Upper lobe of right lung (tissue), 1 donor: ENCODE data around the gene ATG9A. TPM values are rescaled to one million over a fixed set of nuclear protein-coding genes. Genes with fewer than 3 reads are reported as not detected.

ENCODE experiments used
- ATAC-seq: fragments of 200-7000 bp; cut with Tn5 transposase; one replicate; pipeline ENCODE4 v1.9.1; 2020; ENCODE audit warnings: mild to moderate bottlenecking, moderate library complexity
- DNase-seq: peaks from one replicate; pipeline ENCODE4 v3.0.0-alpha.2; 2020
- H3K27ac ChIP-seq: fragments of 200-600 bp; one replicate; pipeline ENCODE4 v1.8.0; 2022
- H3K27me3 ChIP-seq: fragments of 200-600 bp; one replicate; pipeline ENCODE4 v1.8.0; 2022; ENCODE audit warnings: mild to moderate bottlenecking
- H3K36me3 ChIP-seq: fragments of 200-600 bp; one replicate; pipeline ENCODE4 v1.8.0; 2022
- H3K4me1 ChIP-seq: fragments of 200-600 bp; one replicate; pipeline ENCODE4 v1.8.0; 2022
- H3K4me3 ChIP-seq: fragments of 200-600 bp; one replicate; pipeline ENCODE4 v1.8.0; 2022; ENCODE audit warnings: mild to moderate bottlenecking
- H3K9me3 ChIP-seq: fragments of 200-600 bp; one replicate; pipeline ENCODE4 v1.8.0; 2022
- CTCF ChIP-seq: fragments of 200-600 bp; IDR thresholded peaks from one replicate; pipeline ENCODE4 v1.8.0; 2022; ENCODE audit warnings: antibody characterized with exemption
- intact Hi-C: fragments of 100-400 bp; cut with DNase I; formaldehyde crosslinking; loops from one replicate; pipeline ENCODE4 v1.11.0; 2022
- total RNA-seq: library from RNA; stranded (reverse); fragmentation: NEBNext Ultra II Directional; extraction: Animal tissue kit (Norgen Biotek cat#: 25700); gene quantifications from one replicate; pipeline ENCODE4 v1.2.1, GENCODE V29; 2021
- donor health status: DM: no; HTN: yes; CAD: no; lungs with severe emphysema.

ATG9A gene
- total RNA-seq, 1 donor from 2014 or later, result 48.2 TPM

- H3K4me1 ChIP-seq, result peaks cover 35% of the 10 kb centered on the region
- DNase-seq (peak; percentile 94), ATAC-seq (peak; percentile 91)
- no peaks in the 10 kb centered on the region for H3K36me3 ChIP-seq
- H3K27ac ChIP-seq, result peak within 1 kb of the TSS; percentile 81
- no peaks in the 10 kb centered on the region for H3K9me3 ChIP-seq
- intact Hi-C loops, result no loop called here
- peak within 1 kb of the TSS; percentile 77 for H3K4me3 ChIP-seq
- TF ChIP-seq CTCF, result no peak
- no peaks in the 10 kb centered on the region for H3K27me3 ChIP-seq
These were observed 24.5 kb upstream of the ATG9A start, which contains the start of gene TUBA4A for GRCh38 chr2:219253753-219254589. Gene TUBA4A, minus strand, starts transcription at chr2:219253918. Its CDS starts 60 bp downstream, at chr2:219253858.

GRCh38 chr2:219252900-219253752 lies 23.7 kb upstream of the ATG9A start, which contains the start of gene TUBA4B:
Gene TUBA4B, plus strand, starts transcription at chr2:219253243. Its CDS starts 165 bp downstream, at chr2:219253408.
- Histone ChIP-seq H3K27ac (peak within 1 kb of the TSS; percentile 81), H3K4me3 (peak within 1 kb of the TSS; percentile 77), H3K36me3 (peaks cover 6% of the 10 kb centered on the region), H3K4me1 (peaks cover 43% of the 10 kb centered on the region), H3K27me3 (no peaks in the 10 kb centered on the region), H3K9me3 (no peaks in the 10 kb centered on the region)
- DNase-seq (peak; percentile 80), ATAC-seq (peak; percentile 5)
- no peak for TF ChIP-seq CTCF
- intact Hi-C loops, result no loop called here

- no peak for ATAC-seq
- H3K36me3 ChIP-seq, result peaks cover 12% of the 10 kb centered on the region
- no peaks in the 10 kb centered on the region for H3K9me3 ChIP-seq
- peak overlapping the region; percentile 77 for H3K4me3 ChIP-seq
- H3K27ac ChIP-seq, result peak overlapping the region; percentile 81
- no peak for DNase-seq
- peaks cover 48% of the 10 kb centered on the region for H3K4me1 ChIP-seq
- H3K27me3 ChIP-seq, result no peaks in the 10 kb centered on the region
- intact Hi-C loops, result no loop called here
- no peak for TF ChIP-seq CTCF
These were observed 23.1 kb upstream of the ATG9A start for GRCh38 chr2:219252570-219252899.

- H3K4me1 ChIP-seq, result peaks cover 51% of the 10 kb centered on the region
- peaks cover 16% of the 10 kb centered on the region for H3K36me3 ChIP-seq
- DNase-seq (no peak), ATAC-seq (no peak)
- H3K27ac ChIP-seq, result peak overlapping the region; percentile 81
- intact Hi-C loops, result no loop called here
- peak overlapping the region; percentile 77 for H3K4me3 ChIP-seq
- H3K9me3 ChIP-seq, result no peaks in the 10 kb centered on the region
- H3K27me3 ChIP-seq, result no peaks in the 10 kb centered on the region
- TF ChIP-seq CTCF, result no peak
These were observed 22.6 kb upstream of the ATG9A start for GRCh38 chr2:219252084-219252483.

- Histone ChIP-seq H3K27me3 (no peaks in the 10 kb centered on the region), H3K36me3 (peaks cover 19% of the 10 kb centered on the region), H3K4me1 (peaks cover 56% of the 10 kb centered on the region), H3K27ac (peak overlapping the region; percentile 81), H3K9me3 (no peaks in the 10 kb centered on the region), H3K4me3 (peak overlapping the region; percentile 77)
- no peak for TF ChIP-seq CTCF
- intact Hi-C loops, result no loop called here
- ATAC-seq, result no peak
- DNase-seq, result no peak
These were observed 22.2 kb upstream of the ATG9A start for GRCh38 chr2:219251656-219252055.
